ENCODE measurements around the gene FUCA1.
"Not testable (repeated sequence)": the region's sequence is repeated elsewhere in the genome, so short reads cannot be mapped to it uniquely, and the experiment has no call there.

DNA sequence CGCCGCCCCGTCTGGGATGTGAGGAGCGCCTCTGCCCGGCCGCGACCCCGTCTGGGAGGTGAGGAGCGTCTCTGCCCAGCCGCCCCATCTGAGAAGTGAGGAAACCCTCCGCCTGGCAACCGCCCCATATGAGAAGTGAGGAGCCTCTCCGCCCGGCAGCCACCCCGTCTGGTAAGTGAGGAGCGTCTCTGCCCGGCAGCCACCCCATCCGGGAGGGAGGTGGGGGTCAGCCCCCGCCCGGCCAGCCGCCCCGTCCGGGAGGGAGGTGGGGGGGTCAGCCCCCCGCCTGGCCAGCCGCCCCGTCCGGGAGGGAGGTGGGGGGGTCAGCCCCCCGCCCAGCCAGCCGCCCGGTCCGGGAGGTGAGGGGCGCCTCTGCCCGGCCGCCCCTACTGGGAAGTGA is 15.0 kb downstream of the FUCA1 start:
- TF ChIP-seq, protein P1, sequence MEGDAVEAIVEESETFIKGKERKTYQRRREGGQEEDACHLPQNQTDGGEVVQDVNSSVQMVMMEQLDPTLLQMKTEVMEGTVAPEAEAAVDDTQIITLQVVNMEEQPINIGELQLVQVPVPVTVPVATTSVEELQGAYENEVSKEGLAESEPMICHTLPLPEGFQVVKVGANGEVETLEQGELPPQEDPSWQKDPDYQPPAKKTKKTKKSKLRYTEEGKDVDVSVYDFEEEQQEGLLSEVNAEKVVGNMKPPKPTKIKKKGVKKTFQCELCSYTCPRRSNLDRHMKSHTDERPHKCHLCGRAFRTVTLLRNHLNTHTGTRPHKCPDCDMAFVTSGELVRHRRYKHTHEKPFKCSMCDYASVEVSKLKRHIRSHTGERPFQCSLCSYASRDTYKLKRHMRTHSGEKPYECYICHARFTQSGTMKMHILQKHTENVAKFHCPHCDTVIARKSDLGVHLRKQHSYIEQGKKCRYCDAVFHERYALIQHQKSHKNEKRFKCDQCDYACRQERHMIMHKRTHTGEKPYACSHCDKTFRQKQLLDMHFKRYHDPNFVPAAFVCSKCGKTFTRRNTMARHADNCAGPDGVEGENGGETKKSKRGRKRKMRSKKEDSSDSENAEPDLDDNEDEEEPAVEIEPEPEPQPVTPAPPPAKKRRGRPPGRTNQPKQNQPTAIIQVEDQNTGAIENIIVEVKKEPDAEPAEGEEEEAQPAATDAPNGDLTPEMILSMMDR (IDR thresholded peaks at IDR 0.05; ENCODE audit: insufficient read depth, low read length): not testable (repeated sequence)
- TF ChIP-seq GABPA (IDR thresholded peaks at IDR 0.05; ENCODE audit: low read depth); POLR2AphosphoS5 (IDR thresholded peaks at IDR 0.05; ENCODE audit: low read depth); SPI1 (IDR thresholded peaks at IDR 0.05; ENCODE audit: borderline replicate concordance, low read depth): not testable (repeated sequence)
- TF ChIP-seq, protein P2, sequence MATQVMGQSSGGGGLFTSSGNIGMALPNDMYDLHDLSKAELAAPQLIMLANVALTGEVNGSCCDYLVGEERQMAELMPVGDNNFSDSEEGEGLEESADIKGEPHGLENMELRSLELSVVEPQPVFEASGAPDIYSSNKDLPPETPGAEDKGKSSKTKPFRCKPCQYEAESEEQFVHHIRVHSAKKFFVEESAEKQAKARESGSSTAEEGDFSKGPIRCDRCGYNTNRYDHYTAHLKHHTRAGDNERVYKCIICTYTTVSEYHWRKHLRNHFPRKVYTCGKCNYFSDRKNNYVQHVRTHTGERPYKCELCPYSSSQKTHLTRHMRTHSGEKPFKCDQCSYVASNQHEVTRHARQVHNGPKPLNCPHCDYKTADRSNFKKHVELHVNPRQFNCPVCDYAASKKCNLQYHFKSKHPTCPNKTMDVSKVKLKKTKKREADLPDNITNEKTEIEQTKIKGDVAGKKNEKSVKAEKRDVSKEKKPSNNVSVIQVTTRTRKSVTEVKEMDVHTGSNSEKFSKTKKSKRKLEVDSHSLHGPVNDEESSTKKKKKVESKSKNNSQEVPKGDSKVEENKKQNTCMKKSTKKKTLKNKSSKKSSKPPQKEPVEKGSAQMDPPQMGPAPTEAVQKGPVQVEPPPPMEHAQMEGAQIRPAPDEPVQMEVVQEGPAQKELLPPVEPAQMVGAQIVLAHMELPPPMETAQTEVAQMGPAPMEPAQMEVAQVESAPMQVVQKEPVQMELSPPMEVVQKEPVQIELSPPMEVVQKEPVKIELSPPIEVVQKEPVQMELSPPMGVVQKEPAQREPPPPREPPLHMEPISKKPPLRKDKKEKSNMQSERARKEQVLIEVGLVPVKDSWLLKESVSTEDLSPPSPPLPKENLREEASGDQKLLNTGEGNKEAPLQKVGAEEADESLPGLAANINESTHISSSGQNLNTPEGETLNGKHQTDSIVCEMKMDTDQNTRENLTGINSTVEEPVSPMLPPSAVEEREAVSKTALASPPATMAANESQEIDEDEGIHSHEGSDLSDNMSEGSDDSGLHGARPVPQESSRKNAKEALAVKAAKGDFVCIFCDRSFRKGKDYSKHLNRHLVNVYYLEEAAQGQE (IDR thresholded peaks at IDR 0.05; ENCODE audit: insufficient replicate concordance, low read depth): not testable (repeated sequence)
